ENCODE data around the gene ZNF430. TPM values are rescaled to one million over a fixed set of nuclear protein-coding genes. Genes with fewer than 3 reads are reported as not detected.

ZNF430 gene
- total RNA-seq, 1 donor from 2014 or later: 8.4 TPM

DNA sequence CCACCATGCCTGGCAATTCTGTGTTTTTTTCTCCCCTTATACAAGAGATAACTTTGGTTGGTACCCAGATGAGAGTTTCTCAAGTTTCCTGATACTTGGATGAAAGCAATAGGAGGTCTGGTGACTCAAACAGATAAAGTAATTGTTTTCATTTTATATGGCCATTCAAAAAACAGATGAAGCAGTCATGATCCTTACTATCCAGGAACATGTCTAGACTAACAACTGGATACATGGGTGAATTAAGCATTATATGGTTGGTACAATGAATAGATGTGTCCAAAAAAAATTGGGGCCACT is 8.5 kb downstream of the ZNF430 start:
- Histone ChIP-seq H3K4me3 (ENCODE audit: low read depth, low read length) (no peak overlapping the region), H3K27me3 (ENCODE audit: control insufficient read depth, insufficient read depth, low read length) (no peaks in the 10 kb centered on the region), H3K36me3 (ENCODE audit: control insufficient read depth, insufficient read depth, low read length) (no peaks in the 10 kb centered on the region)
- DNase-seq (ENCODE audit: low read depth): no peak
- TF ChIP-seq, protein P1, sequence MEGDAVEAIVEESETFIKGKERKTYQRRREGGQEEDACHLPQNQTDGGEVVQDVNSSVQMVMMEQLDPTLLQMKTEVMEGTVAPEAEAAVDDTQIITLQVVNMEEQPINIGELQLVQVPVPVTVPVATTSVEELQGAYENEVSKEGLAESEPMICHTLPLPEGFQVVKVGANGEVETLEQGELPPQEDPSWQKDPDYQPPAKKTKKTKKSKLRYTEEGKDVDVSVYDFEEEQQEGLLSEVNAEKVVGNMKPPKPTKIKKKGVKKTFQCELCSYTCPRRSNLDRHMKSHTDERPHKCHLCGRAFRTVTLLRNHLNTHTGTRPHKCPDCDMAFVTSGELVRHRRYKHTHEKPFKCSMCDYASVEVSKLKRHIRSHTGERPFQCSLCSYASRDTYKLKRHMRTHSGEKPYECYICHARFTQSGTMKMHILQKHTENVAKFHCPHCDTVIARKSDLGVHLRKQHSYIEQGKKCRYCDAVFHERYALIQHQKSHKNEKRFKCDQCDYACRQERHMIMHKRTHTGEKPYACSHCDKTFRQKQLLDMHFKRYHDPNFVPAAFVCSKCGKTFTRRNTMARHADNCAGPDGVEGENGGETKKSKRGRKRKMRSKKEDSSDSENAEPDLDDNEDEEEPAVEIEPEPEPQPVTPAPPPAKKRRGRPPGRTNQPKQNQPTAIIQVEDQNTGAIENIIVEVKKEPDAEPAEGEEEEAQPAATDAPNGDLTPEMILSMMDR (IDR thresholded peaks at IDR 0.05; ENCODE audit: insufficient read depth, low read length, poor library complexity, severe bottlenecking): no peak

DNA sequence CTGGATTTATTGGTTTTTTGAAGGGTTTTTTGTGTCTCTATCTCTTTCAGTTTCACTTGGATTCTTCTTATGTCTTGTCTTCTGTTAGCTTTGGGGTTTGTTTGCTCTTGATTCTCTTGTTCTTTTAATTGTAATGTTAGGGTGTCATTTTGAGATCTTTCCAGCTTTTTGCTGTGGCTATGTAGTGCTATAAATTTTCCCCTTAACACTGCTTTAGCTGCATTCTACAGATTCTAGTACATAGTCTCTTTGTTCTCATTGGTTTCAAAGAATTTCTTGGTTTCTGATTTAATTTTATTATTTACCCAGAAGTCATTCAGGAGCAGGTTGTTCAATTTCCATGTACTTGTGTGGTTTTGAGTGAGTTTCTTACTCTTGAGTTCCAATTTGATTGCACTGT is 24.6 kb downstream of the ZNF430 start:
- TF ChIP-seq, protein P1 (IDR thresholded peaks at IDR 0.05; ENCODE audit: insufficient read depth, low read length, poor library complexity, severe bottlenecking): no peak
- Histone ChIP-seq H3K36me3 (ENCODE audit: control insufficient read depth, insufficient read depth, low read length) (no peaks in the 10 kb centered on the region), H3K4me3 (ENCODE audit: low read depth, low read length) (no peak overlapping the region), H3K27me3 (ENCODE audit: control insufficient read depth, insufficient read depth, low read length) (no peaks in the 10 kb centered on the region)
- DNase-seq (ENCODE audit: low read depth): no peak

DNA sequence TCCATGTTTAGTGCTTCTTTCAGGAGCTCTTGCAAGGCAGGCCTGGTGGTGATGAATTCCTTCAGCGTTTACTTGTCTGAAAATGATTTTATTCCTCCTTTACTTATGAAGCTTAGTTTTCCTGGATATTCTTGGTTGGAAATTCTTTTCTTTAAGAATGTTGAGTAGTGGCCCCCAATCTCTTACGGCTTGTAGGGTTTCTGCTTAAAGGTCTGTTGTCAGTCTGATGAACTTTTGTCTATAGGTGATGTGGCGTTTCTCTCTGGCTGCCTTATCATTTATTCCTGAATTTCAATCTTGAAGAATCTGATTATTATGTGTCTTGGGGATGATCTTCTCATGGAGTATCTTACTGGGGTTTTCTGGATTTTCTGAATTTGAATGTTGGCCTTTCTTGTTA is 26.0 kb downstream of the ZNF430 start:
- TF ChIP-seq, protein P1 (IDR thresholded peaks at IDR 0.05; ENCODE audit: insufficient read depth, low read length, poor library complexity, severe bottlenecking): no peak
- no peak for DNase-seq (ENCODE audit: low read depth)
- Histone ChIP-seq H3K4me3 (ENCODE audit: low read depth, low read length) (no peak overlapping the region), H3K36me3 (ENCODE audit: control insufficient read depth, insufficient read depth, low read length) (no peaks in the 10 kb centered on the region), H3K27me3 (ENCODE audit: control insufficient read depth, insufficient read depth, low read length) (no peaks in the 10 kb centered on the region)

DNA sequence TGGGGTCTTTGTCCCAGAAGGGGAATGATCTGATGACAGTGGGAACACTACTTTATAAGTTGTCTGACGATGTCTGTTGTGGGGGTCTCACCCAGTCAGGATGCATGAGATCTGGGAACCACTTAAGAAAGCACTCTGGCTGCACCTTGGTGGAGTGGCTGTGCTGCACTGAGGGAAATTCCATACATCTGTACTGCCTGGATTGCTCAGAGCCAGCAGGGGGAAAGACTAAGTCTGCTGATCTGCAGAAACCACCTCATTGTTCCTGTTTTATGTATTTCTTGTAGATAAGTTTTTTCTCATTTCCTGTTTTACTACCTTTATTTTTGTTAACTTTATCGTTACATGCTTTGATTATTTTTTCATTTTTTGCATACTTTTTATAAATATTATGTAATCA is 27.3 kb downstream of the ZNF430 start:
- TF ChIP-seq, protein P1 (IDR thresholded peaks at IDR 0.05; ENCODE audit: insufficient read depth, low read length, poor library complexity, severe bottlenecking): no peak
- no peak overlapping the region for H3K4me3 ChIP-seq (ENCODE audit: low read depth, low read length)
- DNase-seq (ENCODE audit: low read depth): no peak
- peaks cover under 1% of the 10 kb centered on the region for H3K36me3 ChIP-seq (ENCODE audit: control insufficient read depth, insufficient read depth, low read length)
- H3K27me3 ChIP-seq (ENCODE audit: control insufficient read depth, insufficient read depth, low read length): no peaks in the 10 kb centered on the region

DNA sequence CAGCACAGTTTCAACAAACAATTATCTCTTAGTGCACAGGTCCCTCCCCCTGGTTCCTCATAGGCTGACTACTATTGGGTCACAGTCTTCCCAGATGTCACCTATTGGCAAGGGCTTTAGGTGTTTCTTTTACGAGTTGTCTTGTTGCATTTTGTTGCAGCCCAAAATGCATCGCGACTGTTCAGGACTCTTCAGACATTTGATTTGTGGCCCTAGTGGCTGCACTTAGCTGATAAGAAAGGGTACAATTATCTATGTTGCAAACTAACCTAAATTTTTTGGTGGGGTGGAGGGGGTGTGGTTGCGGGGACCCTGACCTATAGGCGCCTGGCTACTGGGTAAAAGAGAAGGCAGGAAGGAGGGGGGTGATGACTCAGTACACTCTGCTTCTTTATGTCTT is 32.4 kb downstream of the ZNF430 start:
- DNase-seq (ENCODE audit: low read depth): no peak
- TF ChIP-seq, protein P1 (IDR thresholded peaks at IDR 0.05; ENCODE audit: insufficient read depth, low read length, poor library complexity, severe bottlenecking): no peak
- Histone ChIP-seq H3K4me3 (ENCODE audit: low read depth, low read length) (no peak overlapping the region), H3K27me3 (ENCODE audit: control insufficient read depth, insufficient read depth, low read length) (no peaks in the 10 kb centered on the region), H3K36me3 (ENCODE audit: control insufficient read depth, insufficient read depth, low read length) (peaks cover 2% of the 10 kb centered on the region)

DNA sequence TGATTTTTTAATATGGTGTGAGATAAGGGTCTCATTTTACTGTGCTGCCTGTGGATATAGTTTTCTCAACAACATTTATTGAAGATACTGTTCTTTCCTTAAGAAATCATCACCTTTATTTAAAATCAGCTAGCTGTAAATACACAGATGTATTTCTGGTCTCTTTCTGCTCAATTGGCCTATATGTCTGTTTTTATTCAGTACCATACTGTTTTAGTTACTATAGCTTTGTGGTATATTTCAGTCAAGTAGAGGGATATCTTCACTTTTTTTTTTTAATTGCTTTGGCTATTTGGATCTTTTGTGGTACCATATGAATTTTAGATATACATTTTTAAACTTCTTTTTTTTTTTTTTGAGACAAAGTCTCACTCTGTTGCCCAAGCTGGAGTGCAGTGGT is 44.9 kb downstream of the ZNF430 start:
- TF ChIP-seq, protein P1 (IDR thresholded peaks at IDR 0.05; ENCODE audit: insufficient read depth, low read length, poor library complexity, severe bottlenecking): no peak
- no peak overlapping the region for H3K4me3 ChIP-seq (ENCODE audit: low read depth, low read length)
- no peaks in the 10 kb centered on the region for H3K27me3 ChIP-seq (ENCODE audit: control insufficient read depth, insufficient read depth, low read length)
- no peak for DNase-seq (ENCODE audit: low read depth)
- H3K36me3 ChIP-seq (ENCODE audit: control insufficient read depth, insufficient read depth, low read length): no peaks in the 10 kb centered on the region

Data from kidney epithelial cell (primary cell).